GM19193 (cell line): ENCODE measurements around the gene MASP2.

Source experiments
- POLR2A ChIP-seq: IDR thresholded peaks from 4 replicates; pipeline ENCODE4 v1.6.1; 2011; ENCODE audit not compliant: insufficient read depth, insufficient read length; ENCODE audit errors: extremely low read depth

MASP2 gene

DNA sequence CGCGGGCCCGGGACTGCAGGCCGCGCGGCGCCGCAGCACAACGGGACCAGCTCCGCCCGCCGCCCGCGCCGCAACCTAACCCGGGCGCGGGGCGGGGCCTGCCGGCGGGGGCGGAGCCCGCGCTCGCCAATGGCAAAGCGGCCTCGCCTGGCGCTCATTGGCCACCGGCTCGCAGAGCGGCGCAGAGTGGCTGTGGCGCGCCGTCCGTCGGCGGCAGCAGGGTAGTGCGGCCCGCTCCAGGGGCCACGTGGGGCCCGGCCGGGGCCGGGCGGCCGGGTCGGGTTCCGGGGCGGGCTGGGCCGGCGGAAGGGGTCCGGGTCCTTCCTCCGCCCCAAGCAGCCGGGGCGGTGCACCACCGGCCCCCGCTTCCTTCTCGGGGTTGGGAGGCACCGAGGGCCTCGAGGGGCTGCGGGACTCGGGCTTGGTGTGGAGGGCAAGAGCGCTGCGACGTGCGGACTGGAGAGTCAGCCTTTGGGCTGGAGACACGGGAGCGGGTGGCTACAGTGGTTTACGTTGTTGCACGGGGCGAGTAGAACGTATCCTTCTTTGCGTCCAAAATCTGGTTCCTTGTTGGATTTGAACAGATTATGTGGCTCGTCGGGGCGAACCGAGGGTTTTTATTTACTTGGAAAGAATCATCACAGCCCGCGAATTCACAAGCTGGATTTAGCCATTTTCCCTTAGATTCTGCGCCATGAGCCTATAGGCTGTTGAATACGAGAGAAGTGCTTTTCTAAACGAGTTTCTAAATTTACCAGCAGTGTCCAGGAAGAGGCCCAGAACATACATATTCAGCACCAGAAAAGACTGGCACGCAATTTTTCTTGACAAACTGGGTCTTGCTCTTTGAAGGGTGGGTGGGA lies 13.2 kb upstream of the MASP2 start, which contains the start of gene SRM:
TSS of gene SRM (minus strand) at position 51 of the 863 bp plus-strand sequence. CDS start 75 bp downstream, outside the sequence.
- TF ChIP-seq POLR2A, result peak; percentile 74

DNA sequence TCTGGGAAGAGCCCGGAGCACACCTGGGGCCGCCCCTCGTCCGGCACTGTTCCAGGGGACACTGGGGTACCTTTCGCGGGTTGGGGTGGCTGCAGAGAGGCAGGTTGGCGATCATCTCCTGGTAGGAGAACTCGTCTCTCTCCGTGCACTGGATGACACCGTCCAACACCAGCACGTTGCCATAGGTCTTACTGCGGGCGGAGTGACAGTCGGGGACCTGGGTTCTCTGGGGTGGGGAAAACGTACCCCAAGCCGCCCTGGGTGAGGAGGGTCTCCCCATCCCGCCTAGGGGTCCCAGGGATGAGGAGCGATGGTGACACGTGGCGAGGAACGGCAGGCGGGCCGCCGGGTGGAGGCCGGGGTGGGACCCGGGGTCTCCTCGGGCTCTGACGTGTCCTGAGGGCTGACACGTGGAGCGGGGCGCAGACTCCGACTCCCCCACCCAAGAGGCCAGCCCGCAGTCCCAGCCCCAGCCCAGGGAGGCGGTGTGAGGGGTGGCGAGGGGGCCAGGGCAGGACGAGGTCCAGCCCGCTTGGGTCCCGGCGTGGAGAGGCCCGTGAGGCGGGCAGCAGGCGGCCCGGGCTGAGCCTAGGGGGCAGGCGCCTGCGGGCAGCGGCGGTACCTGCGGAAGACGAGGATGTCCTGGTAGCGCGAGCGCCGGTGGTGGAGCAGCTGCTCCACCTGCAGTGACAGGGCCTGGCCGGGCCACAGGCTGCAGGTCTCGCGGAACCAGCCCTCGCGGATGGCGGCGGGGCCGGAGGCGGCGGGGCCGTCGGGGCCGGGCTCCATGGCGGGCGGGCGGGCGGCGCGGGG lies 12.3 kb upstream of the MASP2 start:
- no peak for TF ChIP-seq POLR2A

DNA sequence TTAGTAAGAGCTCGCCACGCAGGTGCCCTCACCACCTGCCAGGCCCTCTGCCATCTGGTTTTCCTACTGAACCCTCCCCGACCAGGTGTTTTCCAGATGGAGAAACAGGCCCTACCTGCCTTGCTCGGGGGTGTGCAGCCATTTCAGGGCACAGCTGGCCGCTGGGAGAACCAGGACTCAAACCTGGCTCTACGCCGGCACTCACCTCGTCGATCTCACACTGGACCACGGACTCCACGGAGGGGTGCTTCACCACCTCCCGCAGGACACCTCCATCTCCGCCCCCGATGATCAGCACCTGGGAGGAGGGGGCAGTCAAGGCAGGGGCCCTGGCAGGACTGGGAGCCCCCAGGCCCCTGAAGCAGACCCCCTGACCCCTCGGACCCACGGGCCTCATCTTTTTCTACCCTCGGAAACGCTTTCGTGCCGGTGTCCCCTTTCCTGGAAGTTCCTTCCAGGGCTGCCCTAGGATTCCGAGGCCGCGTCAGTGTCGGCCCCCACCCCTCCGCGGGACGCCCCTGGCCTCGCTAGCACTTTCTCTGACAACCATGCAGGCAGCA lies 11.6 kb upstream of the MASP2 start:
- TF ChIP-seq POLR2A, result no peak

DNA sequence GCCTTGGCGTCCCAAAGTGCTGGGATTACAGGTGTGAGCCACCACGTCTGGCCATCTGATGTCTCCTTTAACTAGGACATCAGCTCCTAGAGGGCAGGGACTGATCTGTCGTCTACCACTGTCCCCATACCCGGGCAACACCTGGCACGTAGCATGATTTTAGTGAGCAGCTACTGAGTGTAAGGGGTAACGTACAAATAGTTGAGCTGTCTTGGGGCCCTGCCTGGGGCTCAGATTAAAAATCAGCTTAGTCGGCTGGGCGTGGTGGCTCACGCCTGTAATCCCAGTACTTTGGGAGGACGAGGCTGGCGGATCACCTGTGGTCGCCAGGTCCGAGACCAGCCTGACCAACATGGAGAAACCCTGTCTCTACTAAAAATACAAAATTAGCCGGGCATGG lies 11.0 kb upstream of the MASP2 start:
- TF ChIP-seq POLR2A, result no peak

DNA sequence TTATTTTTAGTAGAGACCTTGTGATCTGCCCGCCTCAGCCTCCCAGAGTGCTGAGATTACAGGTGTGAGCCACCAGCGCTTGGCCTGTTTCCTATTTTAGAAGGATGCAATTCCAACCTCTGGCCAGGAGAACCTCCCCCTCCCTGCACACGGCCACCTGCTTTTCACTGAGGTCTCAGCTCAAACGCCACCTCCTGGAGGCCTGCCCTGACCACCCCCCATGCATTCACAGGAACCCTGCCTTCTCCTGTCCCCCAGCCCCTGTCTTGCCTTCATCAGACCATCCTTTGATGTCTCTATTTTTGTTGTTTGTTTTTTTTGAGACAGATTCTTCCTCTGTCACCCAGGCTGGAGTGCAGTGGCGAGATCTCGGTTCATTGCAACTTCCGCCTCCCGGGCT lies 10.4 kb upstream of the MASP2 start:
- no peak for TF ChIP-seq POLR2A

DNA sequence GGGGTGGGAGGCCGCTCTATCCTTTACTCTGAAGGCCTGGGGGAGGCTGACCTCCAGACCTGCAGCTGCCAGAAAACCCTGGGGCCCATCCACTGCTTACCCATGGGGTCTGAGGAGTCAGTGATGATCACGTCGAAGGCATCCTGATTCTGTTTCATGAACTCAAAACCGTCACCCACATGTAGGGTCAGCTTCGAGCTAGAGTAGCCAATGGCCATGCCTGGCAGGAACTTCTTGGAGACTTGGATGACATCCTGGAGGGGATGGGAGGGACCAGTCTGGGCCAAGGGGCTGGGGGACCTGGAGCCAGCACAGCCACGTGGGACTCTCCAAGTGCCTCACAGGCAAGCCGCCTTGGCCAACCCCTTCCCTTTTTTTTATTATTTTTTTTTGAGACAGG lies 9.5 kb upstream of the MASP2 start:
- no peak for TF ChIP-seq POLR2A

DNA sequence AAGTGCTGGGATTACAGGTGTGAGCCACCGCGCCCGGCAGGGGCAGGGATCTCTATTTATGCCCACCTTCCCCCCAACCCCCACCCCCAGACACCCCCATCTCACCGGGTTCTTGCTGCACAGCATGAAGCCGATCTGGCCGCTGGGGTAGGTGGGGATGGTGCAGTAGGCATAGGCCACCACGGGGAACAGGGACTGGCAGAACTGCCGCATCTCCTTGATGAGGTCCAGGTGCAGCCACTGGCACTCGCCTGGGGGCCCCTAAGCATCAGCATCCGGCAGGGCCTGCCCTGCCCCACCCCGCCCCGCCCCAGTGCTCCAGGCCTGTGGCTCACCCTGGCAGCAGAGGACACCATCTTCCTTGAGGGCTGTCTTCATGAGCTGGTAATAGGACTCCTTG lies 8.6 kb upstream of the MASP2 start:
- no peak for TF ChIP-seq POLR2A

DNA sequence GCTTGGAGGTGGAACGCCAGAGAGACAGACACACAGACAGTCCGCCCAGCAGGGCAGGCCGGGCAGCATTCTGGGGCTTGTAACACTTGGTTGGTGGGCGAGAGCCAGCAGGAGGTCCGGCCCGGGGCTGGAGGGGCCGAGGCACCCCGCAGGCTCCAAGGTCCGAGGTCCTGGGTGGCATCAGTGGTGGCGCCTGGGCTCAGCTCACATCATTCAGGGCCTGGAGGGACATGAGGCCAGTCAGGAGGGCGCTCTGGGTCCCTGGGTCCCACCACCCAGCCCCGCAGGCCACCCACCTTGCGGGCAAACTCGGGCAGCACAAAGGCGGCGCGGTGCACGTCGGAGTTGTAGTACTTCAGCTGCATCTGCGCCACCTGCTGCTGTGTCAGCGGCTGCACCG lies 7.6 kb upstream of the MASP2 start:
- TF ChIP-seq POLR2A, result no peak

DNA sequence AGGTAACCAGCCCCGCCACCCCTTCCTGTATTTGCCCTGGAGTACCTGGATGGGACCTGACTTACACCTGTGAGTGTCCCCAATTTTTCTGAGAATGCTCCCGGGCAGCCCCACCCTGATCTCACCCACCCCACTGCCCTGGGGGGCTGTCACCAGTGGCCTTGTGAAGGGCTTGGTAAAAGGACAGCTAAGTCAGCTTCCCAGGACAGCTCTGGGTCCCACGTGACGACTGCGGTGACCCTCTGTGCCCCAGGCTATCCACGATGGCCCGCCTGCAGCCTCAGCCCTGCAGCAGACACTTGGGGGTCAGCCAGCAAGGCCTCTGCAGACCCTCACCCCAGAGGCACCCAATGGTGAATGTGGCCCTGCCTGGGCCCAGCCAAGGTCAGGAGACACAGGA lies 7.1 kb upstream of the MASP2 start:
- no peak for TF ChIP-seq POLR2A

DNA sequence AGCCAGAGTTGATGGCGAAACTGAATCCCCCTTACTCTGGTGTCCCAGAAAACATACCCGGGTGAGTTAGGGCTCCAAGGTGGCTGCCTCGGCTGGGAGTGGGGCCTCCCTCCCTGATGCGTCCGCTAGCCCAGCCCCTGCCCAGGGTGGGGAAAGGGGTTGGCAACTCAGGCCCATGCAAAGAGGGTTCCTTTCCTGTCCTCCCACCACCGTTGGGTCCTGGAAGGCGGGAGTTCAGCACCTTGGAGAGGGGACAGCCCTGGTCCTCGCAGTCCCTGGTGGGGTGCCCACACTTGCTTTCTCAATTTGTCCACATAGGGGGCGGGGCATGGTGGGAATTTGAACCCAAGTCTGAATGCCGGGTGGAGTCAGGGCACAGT lies 6.7 kb upstream of the MASP2 start:
- TF ChIP-seq POLR2A, result no peak

DNA sequence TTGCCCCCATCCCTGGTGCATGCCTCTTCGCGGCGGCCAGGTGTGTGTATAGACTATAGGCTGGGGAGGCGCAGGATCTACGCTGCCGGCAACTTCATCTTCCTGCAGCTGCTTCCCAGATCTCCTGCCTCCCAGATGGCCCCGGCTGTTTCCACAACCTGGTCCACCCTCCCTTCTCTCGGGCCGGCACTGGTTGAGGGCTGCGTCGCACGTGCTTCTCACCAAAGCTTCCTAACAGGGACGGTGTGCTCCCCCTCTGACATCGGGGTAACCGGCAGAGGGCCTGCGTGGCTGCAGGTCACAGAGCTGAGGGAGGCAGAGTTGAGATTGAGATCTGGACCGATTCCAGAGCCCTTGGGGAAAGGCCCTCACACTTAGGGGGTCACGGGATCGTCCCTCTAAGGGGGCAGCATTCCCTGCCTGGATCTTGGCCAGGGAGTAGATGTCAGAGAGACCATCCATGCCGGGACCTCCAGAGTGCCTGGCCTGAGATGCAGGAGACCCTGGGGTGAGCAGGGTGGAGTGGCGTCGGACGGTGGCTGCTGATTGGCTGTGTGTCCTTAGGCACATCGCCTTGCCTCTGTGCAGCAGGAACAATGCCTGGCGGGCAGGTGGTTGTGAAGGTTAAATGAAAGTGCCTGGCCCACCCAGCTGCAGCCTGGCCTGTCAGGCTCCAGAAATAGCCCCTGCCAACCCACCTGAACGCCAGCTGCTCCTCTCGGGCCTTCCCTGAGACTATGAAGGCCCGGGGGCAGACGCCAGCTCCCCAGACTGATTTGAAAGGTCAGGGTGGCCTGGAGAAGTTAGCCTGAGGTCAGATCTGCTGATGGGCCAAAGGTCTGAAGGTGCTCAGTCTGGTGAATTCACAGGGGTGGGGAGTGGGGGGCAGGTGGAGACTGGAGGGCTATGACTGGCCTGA lies 6.1 kb upstream of the MASP2 start:
- peak; percentile 2 for TF ChIP-seq POLR2A

DNA sequence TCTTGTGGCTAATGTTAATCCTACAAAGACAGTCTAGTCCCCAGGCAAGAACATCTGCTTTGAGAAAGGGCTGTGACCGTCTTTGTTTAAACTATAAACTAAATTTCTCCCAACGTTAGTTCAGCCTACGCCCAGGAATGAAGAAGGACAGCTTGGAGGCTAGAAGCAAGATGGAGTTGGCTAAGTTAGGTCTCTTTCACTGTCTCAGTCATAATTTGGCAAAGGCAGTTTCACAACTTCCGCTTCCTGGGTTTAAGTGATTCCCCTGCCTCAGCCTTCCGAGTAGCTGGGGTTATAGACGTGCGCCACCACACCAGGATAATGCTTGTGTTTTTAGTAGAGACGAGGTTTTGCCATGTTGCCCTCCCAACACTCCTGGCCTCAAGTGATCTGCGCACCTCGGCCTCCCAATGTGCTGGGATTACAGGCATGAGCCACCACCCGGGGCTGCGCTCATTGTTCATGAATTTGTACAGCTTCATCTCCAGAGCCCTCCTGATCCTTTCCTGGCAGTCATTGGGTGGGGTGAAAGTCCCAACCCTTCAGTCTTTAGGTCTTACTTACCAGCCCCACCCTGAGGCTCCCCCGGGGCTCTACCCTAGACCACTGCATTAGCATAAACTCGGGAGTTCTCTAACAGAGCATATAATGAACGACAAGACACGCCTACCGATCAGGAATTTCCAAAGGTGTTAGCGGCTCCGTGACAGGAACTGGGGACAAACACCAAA lies 4.9 kb upstream of the MASP2 start:
- no peak for TF ChIP-seq POLR2A

DNA sequence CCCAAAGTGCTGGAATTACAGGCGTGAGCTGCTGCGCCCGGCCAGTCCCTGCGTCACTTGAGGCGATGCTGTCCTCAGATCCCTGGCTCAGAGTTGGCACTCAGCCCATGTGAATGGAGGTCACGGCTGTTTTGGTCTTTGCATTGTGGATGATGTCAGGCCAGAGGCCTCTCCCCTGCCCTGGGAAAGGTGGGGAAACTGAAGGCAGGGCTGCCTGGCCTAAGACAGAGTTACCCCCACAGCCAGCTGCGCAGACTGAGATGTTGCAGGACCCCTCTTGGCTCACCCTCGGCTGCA lies 821 bp downstream of the MASP2 start:
- no peak for TF ChIP-seq POLR2A

DNA sequence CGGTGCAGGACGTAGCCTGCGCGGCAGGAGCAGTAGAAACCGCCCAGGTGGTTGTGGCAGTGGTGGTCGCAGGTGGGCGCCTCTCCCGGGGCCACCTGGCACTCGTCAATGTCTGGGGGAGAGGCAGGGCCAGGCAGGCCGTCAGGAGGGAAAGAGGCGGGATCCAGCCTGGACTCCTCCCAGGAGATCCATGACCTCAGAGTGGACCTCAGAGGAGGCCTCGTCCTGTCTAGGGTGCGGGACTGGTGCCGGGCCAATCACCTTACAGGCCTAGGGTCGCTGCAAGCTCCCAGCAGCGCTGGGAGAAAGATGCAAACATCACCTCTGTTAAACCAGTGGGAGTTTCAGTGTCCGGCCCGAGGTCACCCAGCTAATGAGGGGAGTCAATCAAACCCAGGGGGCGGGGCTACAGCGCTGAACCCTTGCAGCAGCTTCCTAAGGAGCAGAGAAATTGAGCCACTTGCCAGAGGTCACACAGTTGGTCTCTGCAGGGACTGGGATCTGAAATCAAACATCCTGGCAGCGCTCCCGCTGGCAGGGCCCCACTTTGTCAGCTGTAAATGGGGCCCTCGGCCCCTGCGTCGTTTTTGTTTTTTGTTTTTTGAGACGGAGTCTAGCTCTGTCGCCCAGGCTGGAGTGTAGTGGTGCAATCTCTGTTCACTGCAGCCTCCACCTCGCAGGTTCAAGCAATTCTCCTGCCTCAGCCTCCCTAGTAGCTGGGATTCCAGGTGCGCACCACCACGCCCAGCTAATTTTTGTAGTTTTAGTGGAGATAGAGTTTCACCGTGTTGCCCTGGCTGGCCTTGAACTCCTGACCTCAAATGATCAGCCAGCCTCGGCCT lies 1.4 kb downstream of the MASP2 start:
- TF ChIP-seq POLR2A, result no peak

DNA sequence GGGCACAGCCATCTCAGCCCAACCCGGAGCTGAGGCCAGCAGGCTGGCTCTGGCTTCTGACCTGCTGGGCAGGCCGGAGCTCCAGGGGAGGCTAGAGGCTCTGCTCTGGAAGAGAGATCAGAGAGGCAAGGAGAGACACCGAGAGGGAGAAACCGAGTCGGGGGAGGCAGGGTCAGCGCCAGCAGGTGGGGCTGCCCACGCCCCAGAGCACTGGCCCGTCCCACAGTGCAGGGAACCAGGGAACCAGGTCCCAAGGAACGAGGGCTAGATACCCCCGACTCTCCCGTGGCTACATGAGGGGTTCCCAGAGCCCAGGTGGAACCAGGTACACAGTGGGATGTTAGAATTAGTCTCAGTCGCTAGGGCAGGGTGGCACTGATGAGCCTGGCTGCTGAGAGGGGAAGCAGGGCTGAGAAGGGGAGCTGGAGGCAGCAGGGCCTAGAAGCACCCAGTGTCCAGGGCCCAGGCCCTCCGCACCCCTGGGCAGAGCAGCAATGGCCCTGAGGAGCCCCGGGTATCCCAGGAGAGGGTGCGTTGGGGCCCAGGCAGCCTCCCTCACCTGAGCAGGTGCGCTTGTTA lies 2.1 kb downstream of the MASP2 start:
- TF ChIP-seq POLR2A, result no peak
